GM12865 (cell line): ENCODE measurements around the gene POU2F1.

Experiments
- DNase-seq: peaks from one replicate; pipeline ENCODE4 v3.0.0; 2010; ENCODE audit warnings: low read depth
- H3K4me3 ChIP-seq: 2 replicates; pipeline ENCODE4 v1.5.1; 2011; ENCODE audit warnings: mild to moderate bottlenecking, low read depth, low read length, control low read depth
- CTCF ChIP-seq: IDR thresholded peaks from 2 replicates; pipeline ENCODE4 v1.5.1; 2011; ENCODE audit warnings: low read length, control low read depth, low read depth, inconsistent platforms; ENCODE audit not compliant: insufficient read depth; ENCODE audit errors: missing control alignments

Gene POU2F1

GRCh38 chr1:167447521-167448136 lies 226.9 kb downstream of the POU2F1 start:
- no peak for TF ChIP-seq CTCF
- H3K4me3 ChIP-seq: no peak overlapping the region
- peak; percentile 58 for DNase-seq

- no peak for DNase-seq
- no peak overlapping the region for H3K4me3 ChIP-seq
- no peak for TF ChIP-seq CTCF
Measured at GRCh38 chr1:167450843-167451242, 230.2 kb downstream of the POU2F1 start.

GRCh38 chr1:167452483-167452882 lies 231.8 kb downstream of the POU2F1 start:
- TF ChIP-seq CTCF: no peak
- DNase-seq: no peak
- no peak overlapping the region for H3K4me3 ChIP-seq

GRCh38 chr1:167453123-167453522 lies 232.4 kb downstream of the POU2F1 start:
- no peak overlapping the region for H3K4me3 ChIP-seq
- no peak for TF ChIP-seq CTCF
- DNase-seq: no peak

- peak overlapping the region; percentile 76 for H3K4me3 ChIP-seq
- no peak for TF ChIP-seq CTCF
- DNase-seq: no peak
Measured at GRCh38 chr1:167454304-167454893, 233.7 kb downstream of the POU2F1 start.

- TF ChIP-seq CTCF: no peak
- H3K4me3 ChIP-seq: peak overlapping the region; percentile 76
- peak; percentile 73 for DNase-seq
Measured at GRCh38 chr1:167454894-167455785, 234.5 kb downstream of the POU2F1 start.
